DOHH2 (cell line): ENCODE data around the gene NPHP3.
"Not testable (repeated sequence)": the region's sequence is repeated elsewhere in the genome, so short reads cannot be mapped to it uniquely, and the experiment has no call there.

Experiments
- H3F3A ChIP-seq: fragments of 200-600 bp; sonication (generic), shearing (Covaris generic); 2 replicates; pipeline ENCODE4 v1.6.0; 2016; ENCODE audit warnings: antibody characterized with exemption, mild to moderate bottlenecking; ENCODE audit not compliant: control insufficient read depth, insufficient read depth
- H3K27ac ChIP-seq: fragments of 200-600 bp; sonication (generic); 2 replicates; pipeline ENCODE4 v1.5.1; 2014; ENCODE audit warnings: low read depth, mild to moderate bottlenecking, low read length, moderate library complexity
- H3K27me3 ChIP-seq: fragments of 200-600 bp; sonication (generic); 2 replicates; pipeline ENCODE4 v1.6.1; 2014; ENCODE audit warnings: mild to moderate bottlenecking, low read length, mixed read lengths; ENCODE audit not compliant: control insufficient read depth
- H3K36me3 ChIP-seq: fragments of 200-600 bp; sonication (generic); 2 replicates; pipeline ENCODE4 v1.6.1; 2014; ENCODE audit warnings: mild to moderate bottlenecking, low read length, moderate library complexity, mixed read lengths; ENCODE audit not compliant: control insufficient read depth
- H3K4me1 ChIP-seq: fragments of 200-600 bp; sonication (generic); 2 replicates; pipeline ENCODE4 v1.6.1; 2014; ENCODE audit warnings: mild to moderate bottlenecking, low read length, mixed read lengths; ENCODE audit not compliant: control insufficient read depth
- H3K4me2 ChIP-seq: fragments of 200-600 bp; sonication (generic); 2 replicates; pipeline ENCODE4 v1.6.0; 2014; ENCODE audit warnings: mild to moderate bottlenecking, low read length, moderate library complexity
- H3K4me3 ChIP-seq: fragments of 200-600 bp; sonication (generic); 2 replicates; pipeline ENCODE4 v1.5.1; 2014; ENCODE audit warnings: mild to moderate bottlenecking, low read length, mixed read lengths
- H3K79me2 ChIP-seq: fragments of 200-600 bp; sonication (generic); 2 replicates; pipeline ENCODE4 v1.6.1; 2014; ENCODE audit warnings: mild to moderate bottlenecking, low read length, mixed read lengths; ENCODE audit not compliant: control insufficient read depth
- H3K9me2 ChIP-seq: fragments of 200-600 bp; sonication (generic); replicated peaks from 2 replicates; pipeline ENCODE4 v1.6.1; 2014; ENCODE audit warnings: mild to moderate bottlenecking, low read length, mixed read lengths; ENCODE audit not compliant: control insufficient read depth
- H3K9me3 ChIP-seq: fragments of 200-600 bp; sonication (generic); 2 replicates; pipeline ENCODE4 v1.6.1; 2014; ENCODE audit warnings: antibody characterized with exemption, low read length, mixed read lengths; ENCODE audit not compliant: control insufficient read depth, insufficient read depth
- H4K20me1 ChIP-seq: fragments of 200-600 bp; sonication (generic); 2 replicates; pipeline ENCODE4 v1.6.0; 2014; ENCODE audit warnings: low read depth, mild to moderate bottlenecking, antibody characterized with exemption, low read length, moderate library complexity; ENCODE audit not compliant: control insufficient read depth, insufficient read depth
- EZH2phosphoT487 ChIP-seq: fragments of 200-600 bp; sonication (generic); IDR thresholded peaks from 2 replicates; pipeline ENCODE4 v1.6.1; 2017; ENCODE audit warnings: borderline replicate concordance, mild to moderate bottlenecking, antibody characterized with exemption, low read length, moderate library complexity, mixed read lengths
- TF ChIP-seq, protein P1 (sequence below): fragments of 200-600 bp; sonication (generic); IDR thresholded peaks from one replicate; pipeline ENCODE4 v1.5.1; 2014; ENCODE audit warnings: antibody characterized with exemption, mild to moderate bottlenecking, low read depth, low read length; ENCODE audit not compliant: poor library complexity, severe bottlenecking

NPHP3 gene

DNA sequence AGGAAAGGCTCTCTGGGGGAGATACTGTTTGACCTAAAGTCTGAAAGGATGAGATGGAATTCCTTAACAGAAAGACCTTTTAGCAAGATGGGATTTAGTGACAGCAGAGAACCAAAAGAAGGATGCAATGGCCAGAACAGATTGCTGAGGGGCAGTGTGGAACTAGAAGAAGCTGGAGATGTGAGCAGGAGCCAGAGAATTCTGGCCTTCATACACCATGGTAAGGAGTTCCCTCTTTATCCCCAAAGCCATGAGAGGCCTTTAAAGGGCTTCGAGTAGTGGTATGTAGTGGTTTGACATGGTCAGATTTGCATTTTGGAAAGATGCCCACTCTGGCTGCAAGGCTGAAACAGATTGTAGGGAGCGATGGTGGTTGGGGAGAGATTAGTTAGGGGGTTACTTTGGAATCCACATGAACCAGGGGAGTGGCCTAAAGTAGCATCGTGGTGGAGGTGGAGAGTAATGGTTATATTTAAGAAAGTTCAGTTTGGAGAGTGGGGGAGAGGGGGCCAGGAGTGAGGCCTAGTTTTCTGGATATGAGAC is 34.0 kb upstream of the NPHP3 start:
- Histone ChIP-seq H3K9me3 (no peaks in the 10 kb centered on the region), H3K4me3 (no peak overlapping the region), H3K4me2 (no peak overlapping the region), H3K27me3 (no peaks in the 10 kb centered on the region), H3K79me2 (no peaks in the 10 kb centered on the region), H3F3A (no peaks in the 10 kb centered on the region), H4K20me1 (no peaks in the 10 kb centered on the region), H3K9me2 (no peaks in the 10 kb centered on the region), H3K36me3 (no peaks in the 10 kb centered on the region), H3K27ac (no peak overlapping the region), H3K4me1 (no peaks in the 10 kb centered on the region)
- TF ChIP-seq, protein P1, sequence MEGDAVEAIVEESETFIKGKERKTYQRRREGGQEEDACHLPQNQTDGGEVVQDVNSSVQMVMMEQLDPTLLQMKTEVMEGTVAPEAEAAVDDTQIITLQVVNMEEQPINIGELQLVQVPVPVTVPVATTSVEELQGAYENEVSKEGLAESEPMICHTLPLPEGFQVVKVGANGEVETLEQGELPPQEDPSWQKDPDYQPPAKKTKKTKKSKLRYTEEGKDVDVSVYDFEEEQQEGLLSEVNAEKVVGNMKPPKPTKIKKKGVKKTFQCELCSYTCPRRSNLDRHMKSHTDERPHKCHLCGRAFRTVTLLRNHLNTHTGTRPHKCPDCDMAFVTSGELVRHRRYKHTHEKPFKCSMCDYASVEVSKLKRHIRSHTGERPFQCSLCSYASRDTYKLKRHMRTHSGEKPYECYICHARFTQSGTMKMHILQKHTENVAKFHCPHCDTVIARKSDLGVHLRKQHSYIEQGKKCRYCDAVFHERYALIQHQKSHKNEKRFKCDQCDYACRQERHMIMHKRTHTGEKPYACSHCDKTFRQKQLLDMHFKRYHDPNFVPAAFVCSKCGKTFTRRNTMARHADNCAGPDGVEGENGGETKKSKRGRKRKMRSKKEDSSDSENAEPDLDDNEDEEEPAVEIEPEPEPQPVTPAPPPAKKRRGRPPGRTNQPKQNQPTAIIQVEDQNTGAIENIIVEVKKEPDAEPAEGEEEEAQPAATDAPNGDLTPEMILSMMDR = no peak
- TF ChIP-seq EZH2phosphoT487 = no peak

DNA sequence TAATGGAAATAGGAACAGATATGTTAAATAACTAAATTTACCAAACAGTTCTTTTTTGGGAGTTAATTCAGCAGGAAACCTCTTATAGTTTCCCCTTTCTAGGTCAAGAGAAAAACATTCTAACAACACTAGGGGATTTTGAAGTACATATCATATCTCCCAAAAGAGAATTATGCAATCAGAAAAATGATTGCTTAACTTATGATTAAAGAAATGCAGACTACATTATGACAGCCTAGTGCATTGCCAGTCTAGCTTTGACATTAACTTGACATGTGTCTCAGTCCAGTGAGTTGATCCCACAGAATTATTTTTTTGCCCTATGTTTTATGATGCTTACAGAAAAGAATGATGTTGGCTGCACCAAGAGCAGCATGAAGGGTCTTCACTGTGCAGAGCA is 31.7 kb upstream of the NPHP3 start:
- Histone ChIP-seq H3K9me2 (no peaks in the 10 kb centered on the region), H4K20me1 (no peaks in the 10 kb centered on the region), H3K4me3 (no peak overlapping the region), H3F3A (no peaks in the 10 kb centered on the region), H3K36me3 (no peaks in the 10 kb centered on the region), H3K9me3 (no peaks in the 10 kb centered on the region), H3K27ac (no peak overlapping the region), H3K4me2 (no peak overlapping the region), H3K4me1 (no peaks in the 10 kb centered on the region), H3K27me3 (no peaks in the 10 kb centered on the region), H3K79me2 (no peaks in the 10 kb centered on the region)
- TF ChIP-seq, protein P1 = no peak
- TF ChIP-seq EZH2phosphoT487 = no peak

DNA sequence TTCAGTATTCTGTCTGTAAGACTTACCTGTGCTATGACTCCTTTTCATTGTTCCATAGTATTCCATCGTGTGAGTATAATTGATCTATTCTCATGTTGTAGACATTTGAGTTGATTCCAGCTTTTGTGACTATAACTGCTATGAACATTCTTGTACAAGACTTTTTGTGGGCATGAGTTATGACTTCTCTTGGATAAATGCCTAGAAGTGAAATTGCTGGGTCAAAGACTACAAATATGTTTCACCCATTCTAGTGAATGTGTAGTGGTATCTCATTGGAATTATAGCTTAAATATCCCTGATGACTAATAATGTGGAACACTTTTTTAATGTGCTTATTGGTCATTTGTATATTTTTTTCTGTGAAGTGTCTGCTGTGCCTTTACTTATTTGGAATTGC is 27.6 kb upstream of the NPHP3 start:
- Histone ChIP-seq H3K79me2 (no peaks in the 10 kb centered on the region), H3K4me1 (no peaks in the 10 kb centered on the region), H3K4me3 (no peak overlapping the region), H3K27me3 (no peaks in the 10 kb centered on the region), H3K36me3 (no peaks in the 10 kb centered on the region), H3F3A (no peaks in the 10 kb centered on the region), H3K9me3 (no peaks in the 10 kb centered on the region), H4K20me1 (no peaks in the 10 kb centered on the region), H3K4me2 (no peak overlapping the region), H3K9me2 (no peaks in the 10 kb centered on the region), H3K27ac (no peak overlapping the region)
- TF ChIP-seq, protein P1 = no peak
- no peak for TF ChIP-seq EZH2phosphoT487

DNA sequence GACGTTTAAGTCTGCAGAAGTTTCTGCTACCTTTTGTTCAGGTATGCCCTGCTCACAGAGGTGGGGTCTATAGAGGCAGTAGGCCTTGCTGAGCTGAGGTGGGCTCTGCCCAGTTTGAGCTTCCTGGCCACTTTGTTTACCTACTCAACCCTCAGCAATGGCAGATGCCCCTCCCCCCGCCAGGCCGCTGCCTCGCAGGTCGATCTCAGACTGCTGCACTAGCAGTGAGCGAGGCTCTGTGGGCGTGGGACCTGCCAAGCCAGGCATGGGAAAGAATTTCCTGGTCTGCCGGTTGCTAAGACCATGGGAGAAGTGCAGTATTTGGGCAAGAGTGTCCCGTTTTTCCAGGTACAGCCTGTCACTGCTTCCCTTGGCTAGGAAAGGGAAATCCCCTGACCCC is 24.5 kb upstream of the NPHP3 start:
- not testable (repeated sequence) for H3K4me1 ChIP-seq, H3K9me3 ChIP-seq, H3K4me3 ChIP-seq, H3K79me2 ChIP-seq, H3K27me3 ChIP-seq, H3K36me3 ChIP-seq, H3F3A ChIP-seq, H3K4me2 ChIP-seq, H3K9me2 ChIP-seq, H4K20me1 ChIP-seq, H3K27ac ChIP-seq
